Erythroblast (primary cell): ENCODE data around the gene PHF12.

Source experiments
- DNase-seq, 2 experiments: peaks; one replicate each; lab custom pipeline; 2025; lab: John Stamatoyannopoulos, UW
- GATA1 ChIP-seq: IDR thresholded peaks from 2 replicates; pipeline ENCODE4 v1.6.1; 2011; ENCODE audit warnings: low read depth, mild to moderate bottlenecking, control low read depth, low read length, moderate library complexity
- POLR2A ChIP-seq: IDR thresholded peaks from 2 replicates; pipeline ENCODE4 v1.6.1; 2011; ENCODE audit warnings: mild to moderate bottlenecking, low read length

PHF12 gene

DNA sequence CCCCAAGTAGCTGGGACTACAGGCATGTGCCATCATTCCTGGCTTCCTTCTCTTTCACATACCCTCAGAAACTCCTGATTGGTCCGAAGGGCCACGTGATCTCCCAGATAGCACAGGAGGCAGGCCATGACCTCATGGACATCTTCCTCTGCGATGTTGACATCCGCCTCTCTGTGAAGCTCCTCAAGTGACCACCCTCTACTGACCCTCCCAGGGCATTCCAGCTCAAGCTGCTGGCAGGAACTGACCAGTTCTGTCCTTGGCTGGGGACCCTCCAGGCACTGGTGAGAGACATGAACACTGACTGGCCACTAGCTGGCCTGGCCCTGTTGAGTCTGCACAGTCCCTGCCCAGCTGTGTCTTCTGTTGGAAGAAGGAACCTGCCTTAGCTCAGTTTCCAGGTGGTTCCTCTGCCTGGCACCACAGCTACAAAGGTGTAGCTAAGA lies 90.9 kb downstream of the PHF12 start:
- DNase-seq = peak; percentile 78 to 81
- TF ChIP-seq GATA1 (no peak), POLR2A (peak; percentile 91)

DNA sequence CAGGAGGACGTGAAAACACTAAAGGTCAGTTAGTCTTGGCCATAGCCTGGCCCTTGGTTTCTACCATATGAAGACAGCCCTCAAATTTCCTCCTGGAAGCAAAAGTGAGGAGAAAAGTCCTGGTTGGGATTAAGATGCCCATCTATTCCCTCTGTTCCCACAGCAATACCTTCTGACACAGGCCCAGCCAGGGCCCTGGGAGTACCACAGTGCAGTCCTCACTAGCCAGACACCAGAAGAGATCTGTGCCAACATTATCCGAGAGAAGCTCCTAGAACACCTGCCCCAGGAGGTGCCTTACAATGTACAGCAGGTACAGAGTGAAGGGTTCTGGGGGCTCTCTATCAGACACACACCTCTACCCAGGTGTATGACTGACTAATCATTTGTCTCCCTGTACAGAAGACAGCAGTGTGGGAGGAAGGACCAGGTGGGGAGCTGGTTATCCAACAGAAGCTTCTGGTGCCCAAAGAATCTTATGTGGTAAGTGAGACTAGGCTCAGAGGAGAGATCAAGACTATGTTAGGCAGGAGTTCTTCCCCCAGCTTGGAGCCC lies 92.4 kb downstream of the PHF12 start:
- DNase-seq = peak; percentile 60 to 74
- peak; percentile 44 for TF ChIP-seq POLR2A
- TF ChIP-seq GATA1 = no peak

DNA sequence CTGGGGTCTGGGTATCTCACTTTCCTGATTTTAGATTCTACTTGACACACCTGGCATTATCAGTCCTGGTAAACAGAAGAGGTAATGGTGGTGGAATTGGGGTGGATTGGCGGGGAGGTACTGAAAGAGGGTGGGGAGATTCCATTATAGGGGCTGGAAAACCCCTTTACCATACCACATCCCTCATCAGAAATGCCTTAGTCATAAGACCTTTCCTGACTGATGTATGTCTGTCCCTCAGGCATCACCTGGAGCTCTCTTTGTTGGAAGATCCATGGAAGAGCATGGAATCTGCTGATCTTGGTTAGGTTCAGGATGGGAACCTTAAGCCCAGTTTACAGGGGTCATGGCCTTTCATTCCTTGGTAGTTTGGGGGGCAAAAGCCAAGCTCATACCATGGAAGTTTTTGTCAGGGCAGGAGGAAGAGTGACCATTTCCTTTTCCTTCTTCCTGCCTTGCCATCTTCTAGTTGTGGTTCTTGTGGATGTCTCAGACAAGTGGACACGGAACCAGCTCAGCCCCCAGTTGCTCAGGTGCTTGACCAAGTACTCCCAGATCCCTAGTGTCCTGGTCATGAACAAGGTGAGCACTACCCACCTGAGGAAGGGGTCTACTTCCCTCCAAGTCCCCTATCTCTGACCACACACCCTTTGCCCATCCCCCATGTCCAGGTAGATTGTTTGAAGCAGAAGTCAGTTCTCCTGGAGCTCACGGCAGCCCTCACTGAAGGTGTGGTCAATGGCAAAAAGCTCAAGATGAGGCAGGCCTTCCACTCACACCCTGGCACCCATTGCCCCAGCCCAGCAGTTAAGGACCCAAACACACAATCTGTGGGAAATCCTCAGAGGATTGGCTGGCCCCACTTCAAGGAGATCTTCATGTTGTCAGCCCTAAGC lies 93.2 kb downstream of the PHF12 start:
- TF ChIP-seq POLR2A (peak; percentile 73), GATA1 (no peak)
- peak; percentile 60 to 65 for DNase-seq

DNA sequence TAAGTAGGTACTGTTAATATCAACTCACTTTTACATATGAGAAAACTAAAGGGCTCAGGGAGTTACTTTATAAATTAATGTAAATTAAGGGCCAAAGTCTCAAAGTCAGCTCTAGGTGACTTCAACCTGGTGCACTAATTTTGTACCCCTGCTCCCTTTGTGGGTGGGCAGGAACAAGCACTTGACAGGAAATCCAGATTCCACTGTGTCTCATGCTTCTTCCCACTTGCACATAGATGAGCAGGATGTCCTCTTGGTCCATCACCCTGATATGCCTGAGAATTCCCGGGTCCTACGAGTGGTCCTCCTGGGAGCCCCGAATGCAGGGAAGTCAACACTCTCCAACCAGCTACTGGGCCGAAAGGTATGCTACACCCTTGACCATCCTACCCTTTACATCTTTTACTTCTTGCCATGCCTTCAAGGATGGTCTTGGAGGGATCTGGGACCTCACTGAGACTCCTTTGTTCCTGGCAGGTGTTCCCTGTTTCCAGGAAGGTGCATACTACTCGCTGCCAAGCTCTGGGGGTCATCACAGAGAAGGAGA lies 95.2 kb downstream of the PHF12 start:
- DNase-seq = peak; percentile 38 to 59
- TF ChIP-seq GATA1 = no peak
- peak; percentile 84 for TF ChIP-seq POLR2A

DNA sequence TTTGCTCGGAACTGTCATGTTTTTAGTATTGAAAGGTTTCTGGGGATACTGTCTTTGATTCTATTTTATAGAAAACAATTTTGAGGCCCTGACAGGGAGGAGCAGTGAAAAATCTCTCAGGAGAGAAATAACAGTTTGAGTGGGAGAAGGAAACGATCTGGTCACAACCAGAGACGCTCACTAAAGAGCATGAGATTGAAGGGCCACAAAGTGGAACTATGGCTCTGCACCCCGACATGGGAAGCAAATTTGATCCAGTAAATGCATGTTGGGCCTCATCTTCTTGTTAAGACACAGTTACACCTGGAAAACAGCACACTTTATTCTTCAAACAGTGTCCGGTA lies 96.0 kb downstream of the PHF12 start:
- peak; percentile 46 to 63 for DNase-seq
- no peak for TF ChIP-seq GATA1
- no peak for TF ChIP-seq POLR2A
